ENCODE measurements around the gene SUFU. TPM values are rescaled to one million over a fixed set of nuclear protein-coding genes. Genes with fewer than 3 reads are reported as not detected.
A peak's percentile ranks its signal among the peaks of the same experiment; 100 is the strongest.

SUFU gene
- total RNA-seq, 1 donor: 3.6 TPM

DNA sequence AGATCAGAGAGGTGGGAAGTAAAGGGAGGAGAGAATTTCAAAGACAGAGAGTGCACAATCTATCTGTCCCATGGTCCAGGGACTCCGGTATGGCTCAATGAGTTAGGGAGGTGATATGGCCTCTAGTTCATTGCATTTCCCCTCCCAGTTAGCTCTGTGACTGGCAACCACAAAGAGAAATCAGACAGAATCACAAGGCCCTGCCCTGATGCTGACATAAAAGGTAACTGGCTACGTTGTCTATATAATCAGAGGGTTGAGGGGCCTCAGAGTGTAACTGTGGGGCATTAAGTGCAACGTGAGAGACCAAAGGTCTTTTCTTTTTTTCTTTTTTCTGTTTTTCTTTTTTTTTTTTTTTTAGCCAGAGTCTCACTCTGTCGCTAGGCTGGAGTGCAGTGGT lies 45.1 kb upstream of the SUFU start:
- no peaks in the 10 kb centered on the region for H3K36me3 ChIP-seq (ENCODE audit: insufficient read depth, low read length)
- no peak overlapping the region for H3K4me3 ChIP-seq (ENCODE audit: insufficient read depth, low read length)
- H3K27me3 ChIP-seq (ENCODE audit: insufficient read depth, low read length): peaks cover 15% of the 10 kb centered on the region
- H3K9me3 ChIP-seq (ENCODE audit: low read depth, low read length): no peaks in the 10 kb centered on the region
- H3K4me2 ChIP-seq (ENCODE audit: insufficient read depth, low read length): no peak overlapping the region
- H3K27ac ChIP-seq (ENCODE audit: low read depth, low read length): no peak overlapping the region
- DNase-seq (ENCODE audit: insufficient read length, low spot score, missing footprints): no peak
- no peaks in the 10 kb centered on the region for H4K20me1 ChIP-seq (ENCODE audit: insufficient read depth, low read length)
- TF ChIP-seq, protein P1, sequence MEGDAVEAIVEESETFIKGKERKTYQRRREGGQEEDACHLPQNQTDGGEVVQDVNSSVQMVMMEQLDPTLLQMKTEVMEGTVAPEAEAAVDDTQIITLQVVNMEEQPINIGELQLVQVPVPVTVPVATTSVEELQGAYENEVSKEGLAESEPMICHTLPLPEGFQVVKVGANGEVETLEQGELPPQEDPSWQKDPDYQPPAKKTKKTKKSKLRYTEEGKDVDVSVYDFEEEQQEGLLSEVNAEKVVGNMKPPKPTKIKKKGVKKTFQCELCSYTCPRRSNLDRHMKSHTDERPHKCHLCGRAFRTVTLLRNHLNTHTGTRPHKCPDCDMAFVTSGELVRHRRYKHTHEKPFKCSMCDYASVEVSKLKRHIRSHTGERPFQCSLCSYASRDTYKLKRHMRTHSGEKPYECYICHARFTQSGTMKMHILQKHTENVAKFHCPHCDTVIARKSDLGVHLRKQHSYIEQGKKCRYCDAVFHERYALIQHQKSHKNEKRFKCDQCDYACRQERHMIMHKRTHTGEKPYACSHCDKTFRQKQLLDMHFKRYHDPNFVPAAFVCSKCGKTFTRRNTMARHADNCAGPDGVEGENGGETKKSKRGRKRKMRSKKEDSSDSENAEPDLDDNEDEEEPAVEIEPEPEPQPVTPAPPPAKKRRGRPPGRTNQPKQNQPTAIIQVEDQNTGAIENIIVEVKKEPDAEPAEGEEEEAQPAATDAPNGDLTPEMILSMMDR (IDR thresholded peaks at IDR 0.05; ENCODE audit: extremely low read depth, low read depth, low read length): no peak
- no peaks in the 10 kb centered on the region for H3K79me2 ChIP-seq (ENCODE audit: insufficient read depth, low read length)
- H3K4me1 ChIP-seq (ENCODE audit: insufficient read depth, low read length): peaks cover 28% of the 10 kb centered on the region
- H2AFZ ChIP-seq (ENCODE audit: low read length): no peak overlapping the region

DNA sequence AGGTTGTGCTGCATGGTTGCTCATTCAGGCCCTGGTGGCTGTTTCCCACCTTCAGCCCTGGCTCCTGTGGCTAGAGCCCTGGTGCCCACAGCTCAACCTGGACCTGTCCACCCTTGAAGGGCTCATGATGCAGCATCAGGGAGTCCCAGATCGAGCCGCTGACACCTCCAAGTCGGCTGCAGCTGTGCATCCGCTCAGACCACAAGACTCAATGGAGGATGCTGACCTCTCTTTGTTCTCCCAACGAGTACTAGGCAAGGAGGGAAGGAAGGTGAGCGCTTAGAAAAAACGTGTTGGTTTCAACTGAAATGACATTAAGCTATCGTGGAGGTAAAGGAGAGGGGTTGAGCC lies 43.0 kb upstream of the SUFU start:
- Histone ChIP-seq H3K79me2 (ENCODE audit: insufficient read depth, low read length) (no peaks in the 10 kb centered on the region), H4K20me1 (ENCODE audit: insufficient read depth, low read length) (no peaks in the 10 kb centered on the region), H3K27ac (ENCODE audit: low read depth, low read length) (no peak overlapping the region), H3K4me1 (ENCODE audit: insufficient read depth, low read length) (peaks cover 16% of the 10 kb centered on the region), H3K36me3 (ENCODE audit: insufficient read depth, low read length) (no peaks in the 10 kb centered on the region), H2AFZ (ENCODE audit: low read length) (peak overlapping the region; percentile 88), H3K4me3 (ENCODE audit: insufficient read depth, low read length) (peak overlapping the region; percentile 73), H3K27me3 (ENCODE audit: insufficient read depth, low read length) (peaks cover 18% of the 10 kb centered on the region), H3K4me2 (ENCODE audit: insufficient read depth, low read length) (peak overlapping the region; percentile 75), H3K9me3 (ENCODE audit: low read depth, low read length) (no peaks in the 10 kb centered on the region)
- no peak for DNase-seq (ENCODE audit: insufficient read length, low spot score, missing footprints)
- TF ChIP-seq, protein P1 (IDR thresholded peaks at IDR 0.05; ENCODE audit: extremely low read depth, low read depth, low read length): no peak

DNA sequence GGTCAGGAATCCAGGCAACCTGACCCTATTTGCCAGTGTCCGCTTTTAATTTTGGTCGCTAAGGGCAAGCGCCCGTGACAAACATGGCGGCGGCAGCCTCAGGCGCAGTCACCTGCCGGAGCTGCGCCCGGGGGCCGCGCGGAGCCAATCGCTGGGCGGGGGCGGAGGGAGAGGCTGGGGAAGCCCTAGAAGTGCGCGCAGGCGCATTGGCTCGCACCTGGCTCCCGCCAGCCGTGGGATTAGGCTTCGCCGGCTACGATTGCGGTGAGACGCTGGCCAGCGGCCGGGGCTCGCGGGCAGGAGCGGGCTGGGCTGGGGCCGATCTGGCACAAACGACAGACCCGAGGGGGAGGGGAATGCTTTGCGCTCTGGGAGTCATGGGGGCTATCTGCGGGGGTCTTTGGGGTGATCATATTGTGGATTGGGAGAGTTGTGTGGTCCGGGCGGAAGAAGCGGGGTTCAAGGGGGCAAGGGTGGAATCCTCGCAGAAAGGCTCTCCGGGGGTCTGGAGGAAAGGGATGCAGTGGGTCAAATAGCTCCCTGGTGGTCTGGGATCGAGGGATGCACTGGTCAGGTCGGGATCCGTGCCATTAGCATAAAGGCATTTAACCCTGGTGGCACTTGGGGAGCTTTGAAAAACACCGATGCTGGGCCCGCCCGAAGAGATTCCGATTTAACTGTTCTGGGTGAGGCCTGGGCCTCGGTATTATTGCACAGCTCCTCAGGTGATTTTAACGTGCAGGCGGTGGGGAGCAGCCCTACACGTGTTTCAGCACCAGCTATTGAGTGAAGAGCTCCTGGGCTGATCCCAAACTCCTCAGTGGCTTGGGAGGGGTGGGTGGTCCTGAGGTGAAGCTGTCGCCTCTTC lies 42.4 kb upstream of the SUFU start:
- peaks cover 10% of the 10 kb centered on the region for H3K4me1 ChIP-seq (ENCODE audit: insufficient read depth, low read length)
- H3K9me3 ChIP-seq (ENCODE audit: low read depth, low read length): no peaks in the 10 kb centered on the region
- TF ChIP-seq, protein P1 (IDR thresholded peaks at IDR 0.05; ENCODE audit: extremely low read depth, low read depth, low read length): no peak
- H3K27me3 ChIP-seq (ENCODE audit: insufficient read depth, low read length): peaks cover 18% of the 10 kb centered on the region
- no peaks in the 10 kb centered on the region for H4K20me1 ChIP-seq (ENCODE audit: insufficient read depth, low read length)
- H3K27ac ChIP-seq (ENCODE audit: low read depth, low read length): no peak overlapping the region
- no peaks in the 10 kb centered on the region for H3K79me2 ChIP-seq (ENCODE audit: insufficient read depth, low read length)
- H3K36me3 ChIP-seq (ENCODE audit: insufficient read depth, low read length): no peaks in the 10 kb centered on the region
- H3K4me3 ChIP-seq (ENCODE audit: insufficient read depth, low read length): peak overlapping the region; percentile 73
- H2AFZ ChIP-seq (ENCODE audit: low read length): peak overlapping the region; percentile 88
- peak overlapping the region; percentile 75 for H3K4me2 ChIP-seq (ENCODE audit: insufficient read depth, low read length)
- peak; percentile 97 for DNase-seq (ENCODE audit: insufficient read length, low spot score, missing footprints)

GRCh38 chr10:102462512-102463054 lies 41.2 kb upstream of the SUFU start:
- TF ChIP-seq, protein P1 (IDR thresholded peaks at IDR 0.05; ENCODE audit: extremely low read depth, low read depth, low read length): no peak
- no peak for DNase-seq (ENCODE audit: insufficient read length, low spot score, missing footprints)
- H3K36me3 ChIP-seq (ENCODE audit: insufficient read depth, low read length): no peaks in the 10 kb centered on the region
- no peaks in the 10 kb centered on the region for H3K79me2 ChIP-seq (ENCODE audit: insufficient read depth, low read length)
- H4K20me1 ChIP-seq (ENCODE audit: insufficient read depth, low read length): no peaks in the 10 kb centered on the region
- peaks cover 18% of the 10 kb centered on the region for H3K27me3 ChIP-seq (ENCODE audit: insufficient read depth, low read length)
- H3K4me1 ChIP-seq (ENCODE audit: insufficient read depth, low read length): peaks cover 9% of the 10 kb centered on the region
- H3K27ac ChIP-seq (ENCODE audit: low read depth, low read length): no peak overlapping the region
- H3K4me3 ChIP-seq (ENCODE audit: insufficient read depth, low read length): no peak overlapping the region
- H3K9me3 ChIP-seq (ENCODE audit: low read depth, low read length): no peaks in the 10 kb centered on the region
- no peak overlapping the region for H2AFZ ChIP-seq (ENCODE audit: low read length)
- H3K4me2 ChIP-seq (ENCODE audit: insufficient read depth, low read length): no peak overlapping the region

All from osteoblast (primary cell).